ENCODE data around the gene PRKCB. TPM values are rescaled to one million over a fixed set of nuclear protein-coding genes. Genes with fewer than 3 reads are reported as not detected.

PRKCB gene
- total RNA-seq, 2 donors from 2014 or later = 2.9 to 28.6 TPM

DNA sequence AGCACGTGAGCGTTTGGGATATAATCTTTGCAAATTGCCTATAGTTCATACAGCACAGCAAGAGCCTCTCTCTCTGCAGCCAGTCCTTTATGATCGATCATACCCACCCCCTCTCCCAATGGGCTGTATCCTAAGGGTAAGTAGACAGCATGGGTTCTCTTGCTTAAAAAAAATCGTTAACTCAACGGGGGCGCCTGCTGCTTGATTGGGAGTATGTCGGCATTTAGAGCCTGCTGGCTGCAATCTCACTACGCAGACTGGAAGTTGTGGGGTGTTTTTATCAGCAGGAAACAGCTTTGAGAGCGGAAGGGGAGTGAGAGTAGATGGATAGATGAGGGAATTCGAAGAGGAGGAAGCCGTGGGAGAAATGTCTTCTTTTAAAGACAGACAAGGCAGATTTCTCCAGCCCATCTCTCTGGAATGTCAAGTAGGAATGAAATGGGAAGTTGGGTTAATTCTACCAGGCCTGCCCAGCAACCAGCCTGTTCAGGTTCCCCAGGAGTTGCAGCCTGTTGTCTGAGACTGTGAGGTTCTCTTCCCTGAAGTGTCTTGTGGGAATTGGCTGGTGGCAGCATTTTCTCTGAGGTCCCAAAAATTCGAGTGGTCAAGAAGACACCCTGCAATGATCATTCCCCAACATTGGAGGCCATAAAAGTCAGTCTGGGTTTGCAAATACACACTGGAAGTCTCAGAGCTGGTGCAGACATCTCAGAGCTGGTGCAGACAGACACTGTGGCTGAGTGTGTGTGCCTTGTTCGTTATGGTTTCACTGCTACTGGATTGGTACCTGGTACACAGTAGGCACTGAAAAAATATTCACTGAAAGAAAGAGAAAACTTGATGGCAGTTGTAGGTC, 65.6 kb downstream of the PRKCB start:
- Histone ChIP-seq H3K27ac (no peak overlapping the region), H3K4me3 (no peak overlapping the region), H3K4me1 (replicated peaks) (no peaks in the 10 kb centered on the region), H3K36me3 (no peaks in the 10 kb centered on the region), H3K9me3 (no peaks in the 10 kb centered on the region), H3K27me3 (replicated peaks; ENCODE audit: insufficient read depth) (no peaks in the 10 kb centered on the region)
- DNase-seq (ENCODE audit: low spot score) = no peak
- intact Hi-C loops (cut with DNase I) = loop anchor here (5.0 kb wide), 1 partner anchor 64 kb away; the partner anchor contains the start of gene PRKCB
- TF ChIP-seq, protein P1, sequence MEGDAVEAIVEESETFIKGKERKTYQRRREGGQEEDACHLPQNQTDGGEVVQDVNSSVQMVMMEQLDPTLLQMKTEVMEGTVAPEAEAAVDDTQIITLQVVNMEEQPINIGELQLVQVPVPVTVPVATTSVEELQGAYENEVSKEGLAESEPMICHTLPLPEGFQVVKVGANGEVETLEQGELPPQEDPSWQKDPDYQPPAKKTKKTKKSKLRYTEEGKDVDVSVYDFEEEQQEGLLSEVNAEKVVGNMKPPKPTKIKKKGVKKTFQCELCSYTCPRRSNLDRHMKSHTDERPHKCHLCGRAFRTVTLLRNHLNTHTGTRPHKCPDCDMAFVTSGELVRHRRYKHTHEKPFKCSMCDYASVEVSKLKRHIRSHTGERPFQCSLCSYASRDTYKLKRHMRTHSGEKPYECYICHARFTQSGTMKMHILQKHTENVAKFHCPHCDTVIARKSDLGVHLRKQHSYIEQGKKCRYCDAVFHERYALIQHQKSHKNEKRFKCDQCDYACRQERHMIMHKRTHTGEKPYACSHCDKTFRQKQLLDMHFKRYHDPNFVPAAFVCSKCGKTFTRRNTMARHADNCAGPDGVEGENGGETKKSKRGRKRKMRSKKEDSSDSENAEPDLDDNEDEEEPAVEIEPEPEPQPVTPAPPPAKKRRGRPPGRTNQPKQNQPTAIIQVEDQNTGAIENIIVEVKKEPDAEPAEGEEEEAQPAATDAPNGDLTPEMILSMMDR (IDR thresholded peaks at IDR 0.05) = no peak
- TF ChIP-seq POLR2AphosphoS5 (IDR thresholded peaks at IDR 0.05) (no peak), POLR2A (IDR thresholded peaks at IDR 0.05) (no peak)
- WGBS = 57% methylated on average over 13 of the region's 13 CpGs

DNA sequence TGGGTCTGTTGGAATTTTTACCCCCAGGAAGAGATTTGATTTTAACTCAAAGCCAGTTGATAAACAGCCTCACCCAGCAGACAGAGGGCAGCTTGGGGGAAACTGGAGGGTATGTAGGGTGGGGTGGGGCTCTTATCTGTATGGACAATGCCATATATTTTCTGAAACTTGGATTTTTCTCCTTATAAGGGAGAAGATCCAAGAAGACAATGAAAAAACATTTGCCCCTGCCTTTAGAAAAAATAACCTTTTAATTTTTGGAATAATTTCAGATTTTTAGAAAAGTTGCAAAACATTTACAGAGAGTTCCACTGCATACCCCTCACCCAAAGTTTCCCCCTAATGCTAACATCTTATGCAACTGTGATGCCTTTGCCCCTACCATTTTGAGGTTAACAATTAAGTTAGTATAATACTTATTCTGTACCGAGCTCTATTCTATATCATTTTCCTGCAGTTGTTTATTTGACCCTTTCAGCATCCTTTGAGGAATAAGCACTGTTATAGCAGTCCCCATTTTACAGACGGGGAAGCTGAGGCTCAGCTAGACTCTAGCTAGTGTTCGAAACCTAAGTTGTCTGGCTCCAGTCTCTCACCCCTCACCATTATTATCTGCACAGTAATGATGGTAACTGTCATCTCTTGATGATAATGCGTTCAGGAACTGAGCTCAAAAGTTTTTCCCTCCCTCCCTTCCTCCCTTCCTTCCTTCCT, 66.4 kb downstream of the PRKCB start:
- no peak for DNase-seq (ENCODE audit: low spot score)
- TF ChIP-seq, protein P1 (IDR thresholded peaks at IDR 0.05) = no peak
- TF ChIP-seq POLR2AphosphoS5 (IDR thresholded peaks at IDR 0.05) = no peak
- TF ChIP-seq POLR2A (IDR thresholded peaks at IDR 0.05) = no peak
- H3K27ac ChIP-seq = no peak overlapping the region
- intact Hi-C loops (cut with DNase I) = loop anchor here (5.0 kb wide), 1 partner anchor 65 kb away; the partner anchor contains the start of gene PRKCB
- H3K36me3 ChIP-seq = no peaks in the 10 kb centered on the region
- no peak overlapping the region for H3K4me3 ChIP-seq
- H3K27me3 ChIP-seq (replicated peaks; ENCODE audit: insufficient read depth) = no peaks in the 10 kb centered on the region
- WGBS = 84% methylated on average over 4 of the region's 4 CpGs
- H3K9me3 ChIP-seq = no peaks in the 10 kb centered on the region
- no peaks in the 10 kb centered on the region for H3K4me1 ChIP-seq (replicated peaks)

DNA sequence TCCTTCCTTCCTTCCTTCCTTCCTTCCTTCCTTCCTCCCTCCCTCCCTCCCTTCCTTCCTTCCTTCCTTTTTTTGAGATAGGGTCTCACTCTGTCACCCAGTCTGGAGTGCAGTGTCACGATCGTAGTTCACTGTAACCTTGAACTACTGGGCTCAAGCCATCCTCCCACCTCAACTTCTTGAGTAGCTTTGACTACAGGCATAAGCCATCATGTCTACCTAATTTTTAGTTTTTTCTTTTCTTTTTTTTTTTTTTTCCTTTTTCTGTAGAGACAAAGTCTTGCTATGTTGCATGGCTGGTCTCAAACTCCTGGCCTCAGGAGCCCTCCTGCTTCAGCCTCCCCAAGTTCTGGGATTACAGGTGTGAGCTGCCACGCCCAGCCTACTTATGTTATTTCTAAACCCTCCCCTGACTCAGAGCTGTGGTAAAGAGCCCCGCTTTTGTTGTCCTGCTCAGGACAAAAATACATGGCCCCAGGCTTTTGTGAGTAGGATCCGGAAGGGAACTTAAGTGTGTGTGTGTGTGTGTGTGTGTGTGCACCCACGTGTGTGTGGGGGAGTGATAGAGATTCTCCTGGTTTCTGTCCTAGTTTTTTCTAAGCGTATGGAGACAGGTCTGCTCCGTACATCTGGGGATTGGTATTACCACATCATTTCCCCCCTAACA, 67.1 kb downstream of the PRKCB start:
- no peak for DNase-seq (ENCODE audit: low spot score)
- Histone ChIP-seq H3K27me3 (replicated peaks; ENCODE audit: insufficient read depth) (no peaks in the 10 kb centered on the region), H3K4me1 (replicated peaks) (no peaks in the 10 kb centered on the region), H3K27ac (no peak overlapping the region), H3K4me3 (no peak overlapping the region), H3K9me3 (no peaks in the 10 kb centered on the region), H3K36me3 (no peaks in the 10 kb centered on the region)
- WGBS = 73% methylated on average over 8 of the region's 8 CpGs
- TF ChIP-seq POLR2A (IDR thresholded peaks at IDR 0.05) (no peak), POLR2AphosphoS5 (IDR thresholded peaks at IDR 0.05) (no peak)
- TF ChIP-seq, protein P1 (IDR thresholded peaks at IDR 0.05) = no peak
- intact Hi-C loops (cut with DNase I) = loop anchor here (5.0 kb wide), 1 partner anchor 66 kb away; the partner anchor contains the start of gene PRKCB

DNA sequence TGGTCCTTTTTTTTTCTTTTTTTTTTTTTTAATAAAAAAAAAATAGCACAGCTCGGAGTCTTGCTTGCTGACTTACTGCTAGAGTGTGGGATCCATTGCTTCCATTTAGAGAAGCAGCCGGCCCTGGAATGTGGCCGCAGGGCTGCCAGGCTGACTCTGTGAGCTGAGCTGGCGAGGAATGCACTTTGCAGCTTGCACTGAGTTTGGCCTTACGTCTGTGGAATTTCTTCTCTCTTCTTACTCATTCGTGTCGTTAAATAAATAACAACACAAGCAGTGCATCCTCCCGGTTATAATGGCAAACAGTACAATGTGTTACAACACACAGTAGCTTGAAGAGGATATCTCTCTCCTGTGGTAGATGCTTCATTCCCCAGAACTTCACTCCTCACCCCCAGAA, 69.2 kb downstream of the PRKCB start:
- 18% methylated on average over 7 of the region's 8 CpGs for whole genome bisulfite sequencing
- no peak overlapping the region for H3K27ac ChIP-seq

More for the DNA sequence above, 69.2 kb downstream of the PRKCB start:
- Histone ChIP-seq H3K36me3 (no peaks in the 10 kb centered on the region), H3K9me3 (no peaks in the 10 kb centered on the region), H3K4me1 (replicated peaks) (no peaks in the 10 kb centered on the region), H3K27me3 (replicated peaks; ENCODE audit: insufficient read depth) (no peaks in the 10 kb centered on the region), H3K4me3 (no peak overlapping the region)
- intact Hi-C loops (cut with DNase I) = no loop called here
- DNase-seq (ENCODE audit: low spot score) = peak; percentile 47
- TF ChIP-seq POLR2A (IDR thresholded peaks at IDR 0.05) (no peak), POLR2AphosphoS5 (IDR thresholded peaks at IDR 0.05) (no peak)
- TF ChIP-seq, protein P1 (IDR thresholded peaks at IDR 0.05) = no peak
